Kidney (tissue), 14 donors: ENCODE data around the gene KLHL29. TPM values are rescaled to one million over a fixed set of nuclear protein-coding genes. Genes with fewer than 3 reads are reported as not detected.

Source experiments
- DNase-seq, 5 donors: peaks; one replicate each; pipeline ENCODE4 v3.0.0-alpha.2; 2013 to 2020
- FAIRE-seq: peaks from 2 replicates; lab custom pipeline; 2012; peaks lifted over from hg19 to GRCh38; lab: Jason Lieb, UNC
- H3K27ac ChIP-seq, 2 donors: one replicate each; pipeline ENCODE4 v1.7.0; 2013; ENCODE audit warnings: low read depth in 2 of 2, low read length in 2 of 2, inconsistent platforms in 1 of 2
- H3K27me3 ChIP-seq: one replicate; pipeline ENCODE4 v1.7.1; 2013; ENCODE audit warnings: low read length, inconsistent platforms; ENCODE audit not compliant: control insufficient read depth, insufficient read depth
- H3K36me3 ChIP-seq, 3 donors: one replicate each; pipeline versions ENCODE4 v1.7.0 to v1.7.1; 2013; ENCODE audit warnings: low read length in 3 of 3, control low read depth in 1 of 3, inconsistent platforms in 1 of 3; ENCODE audit not compliant: insufficient read depth in 3 of 3, control insufficient read depth in 2 of 3
- H3K4me1 ChIP-seq, 3 donors: one replicate each; pipeline versions ENCODE4 v1.7.0 to v1.7.1; 2013; ENCODE audit warnings: low read length in 3 of 3, inconsistent platforms in 1 of 3, low read depth in 1 of 3; ENCODE audit not compliant: control insufficient read depth in 2 of 3, insufficient read depth in 2 of 3
- H3K4me3 ChIP-seq, 3 donors: one replicate each; pipeline versions ENCODE4 v1.7.0 to v1.8.1; 2013; ENCODE audit warnings: low read length in 3 of 3, control low read depth in 1 of 3, inconsistent platforms in 1 of 3
- H3K9ac ChIP-seq, 3 donors: one replicate each; pipeline versions ENCODE4 v1.7.0 to v1.7.1; 2013; ENCODE audit warnings: low read length in 3 of 3, control low read depth in 1 of 3, inconsistent platforms in 1 of 3
- H3K9me3 ChIP-seq, 3 donors: one replicate each; pipeline versions ENCODE4 v1.7.0 to v1.7.1; 2013; ENCODE audit warnings: low read length in 3 of 3, control low read depth in 1 of 3, inconsistent platforms in 1 of 3; ENCODE audit not compliant: control insufficient read depth in 2 of 3, insufficient read depth in 1 of 3
- intact Hi-C: fragments of 100-400 bp; cut with DNase I; formaldehyde crosslinking; loops from one replicate; pipeline ENCODE4 v1.11.1; 2022
- polyA plus RNA-seq: library from polyadenylated mRNA; stranded (reverse); fragments of 350-450 nt; fragmentation: Illumina TruSeq; extraction: RNeasy Lipid Tissue Mini Kit (QIAGEN cat#74804); gene quantifications from one replicate; pipeline ENCODE4 v1.2.3, GENCODE V29; 2014; ENCODE audit warnings: low read depth, low replicate concordance; ENCODE audit not compliant: insufficient read depth
- total RNA-seq: library from RNA; stranded (reverse); fragmentation: NEBNext Ultra II Directional; extraction: Animal tissue kit (Norgen Biotek cat#: 25700); gene quantifications from one replicate; pipeline ENCODE4 v1.2.1, GENCODE V29; 2021
- TF ChIP-seq, protein P1 (sequence below): IDR thresholded peaks from 3 replicates; pipeline ENCODE4 v1.5.1; 2012; ENCODE audit warnings: mild to moderate bottlenecking, moderate library complexity, borderline replicate concordance; ENCODE audit not compliant: insufficient read depth; ENCODE audit errors: extremely low read depth
- donor health status: control.
- donor health status: control.
- donor health status: control.
- donor health status: control.
- donor health status: control.
- donor health status: DM: yes; HTN: yes; CAD: no.
- donor health status: Normal renal cell carcinoma (clear cell type).

Gene KLHL29
- total and polyA plus RNA-seq, 2 donors from 2014 or later, result 1.5 to 10.5 TPM

DNA sequence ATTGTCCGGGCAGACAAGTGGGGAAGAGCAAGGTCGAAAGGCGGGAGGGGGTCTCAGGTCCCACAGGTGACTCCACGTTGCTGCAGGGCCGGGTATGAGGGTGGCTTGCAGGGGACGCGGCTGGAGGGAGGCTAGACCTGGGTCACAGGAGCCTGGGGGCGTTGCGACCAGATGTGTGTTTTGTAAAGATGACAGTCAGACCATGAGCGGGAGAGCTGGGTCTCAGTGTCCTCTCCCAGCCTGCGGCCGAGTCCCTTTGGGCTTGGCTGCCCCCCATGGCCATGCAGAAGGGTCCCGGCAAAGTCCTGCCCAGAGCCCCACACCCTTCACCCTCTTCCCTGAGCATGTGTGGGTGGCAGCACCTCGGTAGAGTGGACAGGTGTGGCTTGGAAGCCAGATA lies 302.7 kb downstream of the KLHL29 start:
- Histone ChIP-seq H3K27me3 (no peaks in the 10 kb centered on the region), H3K4me3 (no peak overlapping the region), H3K9me3 (no peaks in the 10 kb centered on the region), H3K27ac (no peak overlapping the region), H3K36me3 (peaks cover 0 to 5% (median 2%) of the 10 kb centered on the region in 3 donors), H3K4me1 (no peaks in the 10 kb centered on the region), H3K9ac (no peak overlapping the region)
- TF ChIP-seq, protein P1, sequence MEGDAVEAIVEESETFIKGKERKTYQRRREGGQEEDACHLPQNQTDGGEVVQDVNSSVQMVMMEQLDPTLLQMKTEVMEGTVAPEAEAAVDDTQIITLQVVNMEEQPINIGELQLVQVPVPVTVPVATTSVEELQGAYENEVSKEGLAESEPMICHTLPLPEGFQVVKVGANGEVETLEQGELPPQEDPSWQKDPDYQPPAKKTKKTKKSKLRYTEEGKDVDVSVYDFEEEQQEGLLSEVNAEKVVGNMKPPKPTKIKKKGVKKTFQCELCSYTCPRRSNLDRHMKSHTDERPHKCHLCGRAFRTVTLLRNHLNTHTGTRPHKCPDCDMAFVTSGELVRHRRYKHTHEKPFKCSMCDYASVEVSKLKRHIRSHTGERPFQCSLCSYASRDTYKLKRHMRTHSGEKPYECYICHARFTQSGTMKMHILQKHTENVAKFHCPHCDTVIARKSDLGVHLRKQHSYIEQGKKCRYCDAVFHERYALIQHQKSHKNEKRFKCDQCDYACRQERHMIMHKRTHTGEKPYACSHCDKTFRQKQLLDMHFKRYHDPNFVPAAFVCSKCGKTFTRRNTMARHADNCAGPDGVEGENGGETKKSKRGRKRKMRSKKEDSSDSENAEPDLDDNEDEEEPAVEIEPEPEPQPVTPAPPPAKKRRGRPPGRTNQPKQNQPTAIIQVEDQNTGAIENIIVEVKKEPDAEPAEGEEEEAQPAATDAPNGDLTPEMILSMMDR, result no peak
- intact Hi-C loops, result no loop called here
- DNase-seq (no peak), FAIRE-seq (no peak)

DNA sequence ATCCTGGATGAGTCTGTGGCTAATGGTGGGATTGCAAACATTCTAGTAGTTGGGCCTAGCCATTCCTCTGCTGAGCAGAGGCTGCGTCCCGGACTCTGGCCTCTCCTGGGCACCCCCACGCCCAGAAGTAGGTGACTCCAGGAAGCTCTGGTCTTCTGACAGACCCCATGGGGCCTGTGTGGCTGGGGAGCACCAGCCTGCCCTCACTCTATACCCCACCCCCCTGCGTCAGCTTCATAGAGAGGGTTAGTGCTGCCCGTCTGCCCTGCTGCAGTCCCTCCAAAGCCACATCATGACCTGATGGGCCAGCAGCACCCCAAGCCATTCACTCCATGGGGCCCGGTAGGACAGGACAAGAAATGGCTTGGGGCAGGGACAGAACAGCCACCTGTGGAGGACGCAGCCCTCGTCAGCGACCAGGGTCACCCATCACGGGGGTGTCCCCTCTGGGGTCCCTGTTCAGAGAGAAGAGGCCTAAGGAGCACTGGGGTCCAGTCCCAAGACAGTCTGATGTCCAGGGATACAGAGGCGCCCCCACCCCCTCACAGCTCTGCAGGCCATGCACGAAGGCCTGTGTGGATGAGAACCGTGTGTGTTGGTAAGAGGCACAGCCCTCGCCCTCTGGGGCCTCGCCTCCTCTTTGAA lies 303.6 kb downstream of the KLHL29 start:
- no peaks in the 10 kb centered on the region for H3K27me3 ChIP-seq
- TF ChIP-seq, protein P1, result no peak
- FAIRE-seq (no peak), DNase-seq (no peak)
- no peak overlapping the region for H3K9ac ChIP-seq
- no peaks in the 10 kb centered on the region for H3K4me1 ChIP-seq
- H3K36me3 ChIP-seq, result peaks cover 0 to 5% (median 2%) of the 10 kb centered on the region in 3 donors
- no peak overlapping the region for H3K27ac ChIP-seq
- no peak overlapping the region for H3K4me3 ChIP-seq
- intact Hi-C loops, result no loop called here
- no peaks in the 10 kb centered on the region for H3K9me3 ChIP-seq

DNA sequence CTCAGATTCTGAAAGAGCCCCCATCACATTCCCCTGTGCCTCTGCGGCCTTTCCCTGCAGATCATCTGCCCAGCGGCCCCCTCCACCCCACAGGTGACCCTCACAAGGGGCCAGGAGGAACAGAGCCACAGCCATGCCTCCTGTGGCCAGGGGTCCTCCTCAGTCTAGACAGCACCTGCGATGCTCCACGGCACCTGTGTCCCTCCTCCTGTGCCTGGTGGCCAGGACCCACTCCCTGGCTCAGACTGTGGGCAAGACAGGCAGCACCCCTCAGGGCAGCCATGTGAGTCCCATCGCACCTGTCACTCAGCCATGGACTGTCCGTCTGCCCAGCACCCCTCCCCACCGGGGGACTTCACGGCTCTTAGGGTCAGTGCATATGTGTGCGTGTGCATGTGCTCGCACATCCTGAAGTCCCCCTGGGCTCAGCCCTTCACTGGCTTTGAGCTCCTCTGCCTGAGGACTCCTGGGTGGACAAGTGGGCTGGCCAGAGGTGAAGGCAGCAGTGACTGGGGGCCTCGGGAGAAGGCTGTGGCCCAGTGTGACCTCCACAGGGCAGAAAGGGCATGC lies 304.2 kb downstream of the KLHL29 start:
- FAIRE-seq, result no peak
- peaks cover 0 to 5% (median 2%) of the 10 kb centered on the region in 3 donors for H3K36me3 ChIP-seq

More for the DNA sequence above, 304.2 kb downstream of the KLHL29 start:
- H3K27me3 ChIP-seq, result no peaks in the 10 kb centered on the region
- no peak for DNase-seq
- H3K9ac ChIP-seq, result no peak overlapping the region
- no peak overlapping the region for H3K27ac ChIP-seq
- intact Hi-C loops, result no loop called here
- H3K9me3 ChIP-seq, result no peaks in the 10 kb centered on the region
- TF ChIP-seq, protein P1, result no peak
- no peaks in the 10 kb centered on the region for H3K4me1 ChIP-seq
- no peak overlapping the region for H3K4me3 ChIP-seq
